ENCODE data around the gene CLEC12A.
A peak's percentile ranks its signal among the peaks of the same experiment; 100 is the strongest.

DNA sequence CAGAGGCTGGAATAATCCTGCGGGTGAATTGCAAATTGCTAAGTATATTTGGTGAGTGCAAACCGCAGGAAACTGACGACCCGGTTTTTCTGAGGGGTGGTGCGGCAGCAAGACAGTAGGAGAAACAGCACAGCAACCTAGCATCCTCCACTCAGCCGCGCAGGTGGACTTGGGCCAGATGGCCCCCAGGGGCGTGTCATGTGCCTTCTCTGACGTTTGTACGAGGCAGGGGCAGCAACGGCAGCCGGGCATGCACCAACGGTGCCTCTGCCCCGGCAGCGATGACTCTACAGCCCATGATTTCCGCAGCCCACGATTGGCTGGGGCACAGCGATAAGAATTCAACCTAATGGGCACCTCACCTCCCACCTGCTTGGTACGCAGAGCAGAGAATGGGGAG lies 28.0 kb upstream of the CLEC12A start:
- TF ChIP-seq, protein P1, sequence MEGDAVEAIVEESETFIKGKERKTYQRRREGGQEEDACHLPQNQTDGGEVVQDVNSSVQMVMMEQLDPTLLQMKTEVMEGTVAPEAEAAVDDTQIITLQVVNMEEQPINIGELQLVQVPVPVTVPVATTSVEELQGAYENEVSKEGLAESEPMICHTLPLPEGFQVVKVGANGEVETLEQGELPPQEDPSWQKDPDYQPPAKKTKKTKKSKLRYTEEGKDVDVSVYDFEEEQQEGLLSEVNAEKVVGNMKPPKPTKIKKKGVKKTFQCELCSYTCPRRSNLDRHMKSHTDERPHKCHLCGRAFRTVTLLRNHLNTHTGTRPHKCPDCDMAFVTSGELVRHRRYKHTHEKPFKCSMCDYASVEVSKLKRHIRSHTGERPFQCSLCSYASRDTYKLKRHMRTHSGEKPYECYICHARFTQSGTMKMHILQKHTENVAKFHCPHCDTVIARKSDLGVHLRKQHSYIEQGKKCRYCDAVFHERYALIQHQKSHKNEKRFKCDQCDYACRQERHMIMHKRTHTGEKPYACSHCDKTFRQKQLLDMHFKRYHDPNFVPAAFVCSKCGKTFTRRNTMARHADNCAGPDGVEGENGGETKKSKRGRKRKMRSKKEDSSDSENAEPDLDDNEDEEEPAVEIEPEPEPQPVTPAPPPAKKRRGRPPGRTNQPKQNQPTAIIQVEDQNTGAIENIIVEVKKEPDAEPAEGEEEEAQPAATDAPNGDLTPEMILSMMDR (IDR thresholded peaks at IDR 0.05) = no peak
- no peak for TF ChIP-seq POLR2A (IDR thresholded peaks at IDR 0.05; ENCODE audit: low read depth)
- TF ChIP-seq EP300 (IDR thresholded peaks at IDR 0.05) = no peak
- peak in 1 of 2 donors; percentile 16 for TF ChIP-seq POLR2AphosphoS5 (IDR thresholded peaks at IDR 0.05)
